SK-N-DZ (cell line): Measurements from ENCODE around the gene INMT. TPM values are rescaled to one million over a fixed set of nuclear protein-coding genes. Genes with fewer than 3 reads are reported as not detected.
"Not testable (repeated sequence)": the region's sequence is repeated elsewhere in the genome, so short reads cannot be mapped to it uniquely, and the experiment has no call there.

Experiments used
- DNase-seq: peaks from one replicate; pipeline ENCODE4 v3.0.0-alpha.2; 2015; ENCODE audit warnings: low spot score
- polyA plus RNA-seq, 2 experiments: library from polyadenylated mRNA; depleted of rRNA; stranded (reverse); fragments of >200 nt; gene quantifications; 2 replicates each; pipeline ENCODE4 v1.2.3, GENCODE V29; 2014

INMT gene
- polyA plus RNA-seq (2014; cell fraction: cytosol; rRNA removed) = not detected in 2 replicates
- polyA plus RNA-seq (2014; cell fraction: nucleus; rRNA removed) = 0.22 TPM in 1 of 2 replicates, not detected in the other

GRCh38 chr7:30751696-30752273, at the start of gene INMT:
INMT (plus strand) TSS chr7:30752135; CDS start chr7:30752151, 16 bp downstream.
- DNase-seq = no peak

- DNase-seq = no peak
Observed at GRCh38 chr7:30702200-30702599, 49.7 kb upstream of the INMT start.

DNA sequence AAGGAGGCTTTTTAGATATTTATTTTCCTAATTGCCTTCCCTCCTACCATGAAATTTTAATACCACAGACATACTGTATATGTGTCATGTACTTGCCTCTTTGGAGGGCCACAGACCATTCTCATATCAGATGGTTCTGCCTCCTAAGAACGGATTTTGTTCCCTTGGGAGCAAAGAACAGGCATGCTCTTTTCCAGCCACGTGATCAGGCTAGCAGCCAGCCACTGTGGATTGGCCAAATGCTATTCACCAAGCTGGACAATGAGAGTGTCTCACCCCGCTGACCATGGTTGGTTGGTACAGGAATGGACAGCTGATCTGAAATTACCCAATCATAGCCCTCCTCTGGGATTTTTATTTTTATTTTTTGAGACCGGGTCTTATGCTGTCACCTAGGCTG, 48.2 kb upstream of the INMT start:
- DNase-seq = peak; percentile 71

GRCh38 chr7:30705008-30705407, 46.9 kb upstream of the INMT start:
- DNase-seq = no peak

- no peak for DNase-seq
Observed at GRCh38 chr7:30705596-30705995, 46.3 kb upstream of the INMT start.

GRCh38 chr7:30706316-30706715, 45.6 kb upstream of the INMT start:
- no peak for DNase-seq

DNA sequence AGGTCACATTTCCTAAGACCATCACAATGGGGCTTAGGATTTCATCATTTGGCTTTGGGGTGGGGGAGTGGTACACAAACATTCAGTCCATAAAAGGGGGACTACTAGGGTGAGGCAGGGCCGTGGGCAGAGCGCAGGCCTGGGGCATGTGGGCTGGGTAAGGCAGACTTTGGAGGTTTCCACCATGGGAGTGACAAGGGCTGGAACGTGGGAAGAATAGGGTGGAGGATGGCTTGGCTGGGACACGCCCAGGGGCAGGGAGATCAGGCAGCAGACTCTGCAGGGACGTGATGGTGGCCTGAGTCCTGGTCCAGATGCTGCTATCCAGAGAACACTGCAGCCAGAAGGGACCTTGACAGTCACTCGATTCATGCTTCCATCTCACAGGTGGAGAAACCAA, 45.0 kb upstream of the INMT start:
- no peak for DNase-seq

DNA sequence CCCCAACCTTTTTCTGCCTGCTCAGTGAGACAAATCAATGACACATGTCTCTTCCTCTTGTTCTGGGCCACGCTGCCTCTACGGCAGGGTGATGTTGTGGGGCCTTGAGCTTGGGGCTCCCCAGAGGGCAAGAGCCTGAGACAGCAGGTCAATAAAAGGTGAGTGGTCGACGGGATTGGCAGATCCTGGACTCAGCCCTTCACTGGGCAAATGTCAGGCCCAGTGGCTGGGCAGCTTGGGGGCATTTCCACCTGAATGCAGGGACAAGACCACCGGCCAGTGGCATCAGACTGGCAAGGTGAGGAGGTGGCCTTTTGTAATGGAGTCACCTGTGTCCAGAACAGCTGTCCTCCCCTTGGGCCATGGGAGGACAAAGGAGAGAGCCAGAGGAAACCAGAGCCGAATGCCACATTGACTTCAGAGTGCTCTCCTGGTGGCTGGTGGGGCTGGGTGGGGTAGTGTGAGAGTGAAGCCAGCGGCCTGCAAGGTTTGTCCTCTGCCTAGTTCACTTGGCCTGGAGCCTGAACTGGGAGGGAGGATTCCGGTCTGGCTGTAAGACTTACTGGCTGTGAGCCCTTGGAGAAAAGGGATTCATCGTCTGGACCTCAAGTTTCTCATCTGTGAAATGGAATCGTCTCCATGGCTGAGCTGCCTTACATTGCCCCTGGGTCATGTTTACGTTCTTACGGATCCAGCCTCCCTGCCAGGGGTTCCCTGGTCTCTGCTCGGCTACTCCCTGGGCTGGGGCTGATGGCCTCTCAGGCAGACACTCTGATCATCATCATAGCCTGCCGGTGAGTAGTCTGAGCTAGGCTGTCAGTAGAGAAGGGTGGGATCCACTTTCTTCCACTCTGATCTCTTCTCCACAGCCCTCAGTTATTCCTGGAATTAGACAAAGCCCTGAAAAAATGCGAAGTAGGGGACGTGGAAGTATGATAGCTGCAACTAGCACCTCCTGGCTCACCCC, 44.3 kb upstream of the INMT start:
- no peak for DNase-seq

- DNase-seq = no peak
Observed at GRCh38 chr7:30708412-30708811, 43.5 kb upstream of the INMT start.

- DNase-seq = no peak
Observed at GRCh38 chr7:30708983-30709382, 43.0 kb upstream of the INMT start.

GRCh38 chr7:30709549-30709948, 42.4 kb upstream of the INMT start:
- DNase-seq = no peak

DNA sequence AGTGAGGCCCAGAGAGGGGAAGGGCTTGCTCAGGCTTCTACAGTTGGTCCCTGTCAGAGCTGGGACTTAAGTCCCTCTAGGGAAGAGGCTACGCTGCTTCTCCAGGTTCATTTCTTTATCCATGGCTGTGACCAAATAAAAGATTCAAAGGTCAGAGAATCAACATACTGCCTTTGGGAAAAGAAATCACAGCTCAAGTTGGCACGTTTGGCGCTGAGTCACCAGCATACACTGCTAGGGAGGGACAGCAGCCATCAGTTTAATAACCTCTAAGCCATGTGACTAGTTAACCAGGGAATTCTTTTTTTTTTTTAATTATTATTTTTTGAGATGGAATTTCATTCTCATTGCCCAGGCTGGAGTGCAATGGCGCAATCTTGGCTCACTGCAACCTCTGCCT, 41.3 kb upstream of the INMT start:
- no peak for DNase-seq

DNA sequence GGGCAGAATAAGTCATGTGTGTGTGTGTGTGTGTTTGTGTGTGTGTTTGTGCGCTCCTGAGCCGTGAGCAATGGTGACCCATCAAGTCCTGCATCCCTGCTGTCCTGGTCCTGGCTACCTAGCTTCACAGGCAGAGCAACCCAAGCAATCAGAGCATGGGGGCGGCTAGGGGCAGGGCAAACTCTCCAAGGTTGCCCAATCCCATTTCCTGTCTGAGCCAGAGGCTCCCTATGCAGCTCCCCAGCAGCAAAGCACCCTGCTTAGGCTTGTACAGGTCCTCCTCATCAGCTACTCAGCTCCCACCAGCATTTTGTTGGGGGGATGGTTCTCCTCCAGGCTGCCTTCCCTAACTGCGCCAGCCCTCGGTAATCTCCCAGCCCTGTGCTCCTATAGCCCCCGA, 38.5 kb upstream of the INMT start:
- DNase-seq = no peak

- no peak for DNase-seq
Observed at GRCh38 chr7:30714129-30714528, 37.8 kb upstream of the INMT start.

DNA sequence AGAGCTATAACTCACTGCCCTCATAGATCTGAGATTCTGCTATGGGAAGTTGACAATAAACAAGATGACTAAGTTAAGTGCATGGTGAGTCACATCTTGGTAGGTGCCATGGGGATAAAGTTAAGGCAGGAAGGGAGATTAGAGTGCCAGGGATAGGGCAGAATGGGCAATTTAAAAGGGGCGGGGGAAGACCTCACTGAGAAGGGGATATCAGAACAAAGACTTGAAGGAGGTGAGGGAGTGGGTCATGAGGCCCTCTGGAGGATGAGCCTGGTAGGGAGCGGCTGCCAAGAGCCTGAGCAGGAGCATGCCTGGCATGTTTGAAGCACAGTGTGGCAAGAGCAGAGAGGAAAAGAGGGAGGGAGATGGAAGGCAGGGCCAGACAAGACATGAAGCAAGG, 34.8 kb upstream of the INMT start:
- DNase-seq = no peak

DNA sequence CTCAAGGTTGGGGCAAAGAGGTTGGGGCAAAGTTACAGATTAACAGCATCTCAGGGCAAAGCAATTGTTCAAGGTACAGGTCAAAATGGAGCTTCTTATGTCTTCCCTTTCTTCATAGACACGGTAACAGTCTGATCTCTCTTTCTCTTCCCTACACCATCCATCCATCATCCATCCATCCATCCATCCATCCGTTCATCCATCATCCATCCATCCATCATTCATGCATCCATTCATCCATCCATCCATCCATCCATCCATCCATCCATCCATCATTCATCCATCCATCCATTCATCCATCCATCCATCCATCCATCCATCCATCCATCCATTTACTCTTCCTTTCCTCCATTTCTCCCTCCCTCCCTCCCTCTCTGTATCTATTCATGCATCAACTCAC, 32.5 kb upstream of the INMT start:
- DNase-seq = not testable (repeated sequence)

- no peak for DNase-seq
Observed at GRCh38 chr7:30721211-30721610, 30.7 kb upstream of the INMT start.

- DNase-seq = no peak
Observed at GRCh38 chr7:30722187-30722586, 29.7 kb upstream of the INMT start.

GRCh38 chr7:30722671-30723070, 29.3 kb upstream of the INMT start:
- no peak for DNase-seq

DNA sequence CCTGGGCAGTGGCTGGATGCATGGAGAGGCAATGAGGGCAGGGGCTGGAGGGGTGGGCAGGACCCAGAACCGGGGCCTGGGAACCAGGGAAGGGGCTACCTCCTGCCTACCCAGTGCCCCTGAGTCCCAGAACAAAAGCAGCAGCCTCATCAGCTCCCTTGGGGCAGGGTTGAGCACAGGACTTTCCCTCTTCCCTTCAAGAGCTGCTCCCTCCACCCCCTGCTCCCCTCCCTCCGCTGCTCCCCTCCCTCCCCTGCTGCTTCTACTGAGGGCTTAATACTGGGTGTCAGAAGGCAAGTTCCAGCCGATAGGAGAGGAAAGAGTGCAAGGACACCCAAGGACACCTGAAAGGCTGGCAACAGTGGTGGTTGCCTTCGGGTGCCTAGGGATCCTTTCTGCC, 28.2 kb upstream of the INMT start:
- DNase-seq = no peak

DNA sequence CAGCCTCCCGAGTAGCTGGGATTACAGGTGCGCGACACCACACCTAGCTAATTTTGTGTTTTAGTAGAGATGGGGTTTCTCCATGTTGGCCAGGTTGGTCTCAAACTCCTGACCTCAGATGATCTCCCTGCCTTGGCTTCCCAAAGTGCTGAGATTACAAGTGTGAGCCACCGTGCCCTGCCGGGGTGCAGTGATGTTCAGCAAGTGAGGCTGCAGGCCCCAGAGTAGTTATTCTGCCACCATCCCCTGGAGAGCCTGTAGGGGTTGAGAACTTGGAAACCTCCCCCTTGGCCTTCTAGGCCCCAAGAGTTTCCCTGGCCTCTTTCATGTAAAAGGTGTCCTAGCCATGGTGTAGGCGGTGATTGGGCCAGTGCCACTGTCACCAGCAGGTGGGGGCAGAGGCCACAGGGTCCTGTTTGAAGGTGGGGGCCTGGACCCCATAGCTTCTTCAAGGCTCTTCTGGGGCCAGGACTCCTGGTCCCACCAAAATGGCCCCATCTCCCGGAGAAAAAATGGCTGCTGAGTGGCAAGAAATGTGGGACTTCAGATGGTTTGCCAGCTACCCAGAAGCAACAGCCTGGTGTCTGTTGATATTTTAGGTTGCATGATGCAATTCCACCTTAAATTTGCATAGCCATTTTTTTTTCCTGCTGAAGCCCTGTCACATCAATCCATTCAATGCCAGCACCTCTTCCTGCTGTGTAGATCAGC, 25.5 kb upstream of the INMT start:
- no peak for DNase-seq
